Astrocyte of the cerebellum (primary cell): Measurements from ENCODE around the gene RALGAPA2.

ENCODE experiments used
- DNase-seq: peaks from one replicate; pipeline ENCODE4 v3.0.0-alpha.2; 2011; ENCODE audit warnings: low read depth
- H3K4me3 ChIP-seq: 2 replicates; pipeline ENCODE4 v1.5.1; 2011; ENCODE audit warnings: mild to moderate bottlenecking, low read depth, low read length, moderate library complexity
- in situ Hi-C: cut with HindIII; loops from 2 replicates; pipeline ENCODE4 v1.10.0; 2017; ENCODE audit warnings: low sequenced_read_pairs
- TF ChIP-seq, protein P1 (sequence below): IDR thresholded peaks from 2 replicates; pipeline ENCODE4 v1.5.1; 2012; ENCODE audit warnings: low read length, low read depth, moderate library complexity, mild to moderate bottlenecking; ENCODE audit errors: missing control alignments

The RALGAPA2 gene

DNA sequence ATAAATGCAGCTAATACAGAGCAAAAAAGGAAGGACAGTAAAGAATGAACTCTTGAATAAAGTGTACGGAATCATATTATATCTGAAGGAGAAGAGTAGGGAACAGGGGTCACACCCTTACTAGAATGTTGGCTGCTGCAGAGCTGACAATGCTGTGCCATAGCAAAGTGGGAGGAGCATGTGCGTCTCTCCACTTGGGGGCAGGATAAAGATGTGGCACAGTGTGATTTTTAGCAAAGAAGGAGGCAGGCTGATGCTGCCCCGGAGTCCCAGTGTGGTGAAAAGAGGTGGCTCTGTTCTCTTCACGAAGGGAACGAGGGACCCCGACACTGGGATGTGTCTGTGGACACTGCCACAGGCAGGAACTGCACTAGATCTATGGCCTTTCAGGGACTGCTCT lies 277.0 kb downstream of the RALGAPA2 start:
- H3K4me3 ChIP-seq, result no peak overlapping the region
- TF ChIP-seq, protein P1, sequence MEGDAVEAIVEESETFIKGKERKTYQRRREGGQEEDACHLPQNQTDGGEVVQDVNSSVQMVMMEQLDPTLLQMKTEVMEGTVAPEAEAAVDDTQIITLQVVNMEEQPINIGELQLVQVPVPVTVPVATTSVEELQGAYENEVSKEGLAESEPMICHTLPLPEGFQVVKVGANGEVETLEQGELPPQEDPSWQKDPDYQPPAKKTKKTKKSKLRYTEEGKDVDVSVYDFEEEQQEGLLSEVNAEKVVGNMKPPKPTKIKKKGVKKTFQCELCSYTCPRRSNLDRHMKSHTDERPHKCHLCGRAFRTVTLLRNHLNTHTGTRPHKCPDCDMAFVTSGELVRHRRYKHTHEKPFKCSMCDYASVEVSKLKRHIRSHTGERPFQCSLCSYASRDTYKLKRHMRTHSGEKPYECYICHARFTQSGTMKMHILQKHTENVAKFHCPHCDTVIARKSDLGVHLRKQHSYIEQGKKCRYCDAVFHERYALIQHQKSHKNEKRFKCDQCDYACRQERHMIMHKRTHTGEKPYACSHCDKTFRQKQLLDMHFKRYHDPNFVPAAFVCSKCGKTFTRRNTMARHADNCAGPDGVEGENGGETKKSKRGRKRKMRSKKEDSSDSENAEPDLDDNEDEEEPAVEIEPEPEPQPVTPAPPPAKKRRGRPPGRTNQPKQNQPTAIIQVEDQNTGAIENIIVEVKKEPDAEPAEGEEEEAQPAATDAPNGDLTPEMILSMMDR, result no peak
- DNase-seq, result no peak
- in situ Hi-C loops, result no loop called here

DNA sequence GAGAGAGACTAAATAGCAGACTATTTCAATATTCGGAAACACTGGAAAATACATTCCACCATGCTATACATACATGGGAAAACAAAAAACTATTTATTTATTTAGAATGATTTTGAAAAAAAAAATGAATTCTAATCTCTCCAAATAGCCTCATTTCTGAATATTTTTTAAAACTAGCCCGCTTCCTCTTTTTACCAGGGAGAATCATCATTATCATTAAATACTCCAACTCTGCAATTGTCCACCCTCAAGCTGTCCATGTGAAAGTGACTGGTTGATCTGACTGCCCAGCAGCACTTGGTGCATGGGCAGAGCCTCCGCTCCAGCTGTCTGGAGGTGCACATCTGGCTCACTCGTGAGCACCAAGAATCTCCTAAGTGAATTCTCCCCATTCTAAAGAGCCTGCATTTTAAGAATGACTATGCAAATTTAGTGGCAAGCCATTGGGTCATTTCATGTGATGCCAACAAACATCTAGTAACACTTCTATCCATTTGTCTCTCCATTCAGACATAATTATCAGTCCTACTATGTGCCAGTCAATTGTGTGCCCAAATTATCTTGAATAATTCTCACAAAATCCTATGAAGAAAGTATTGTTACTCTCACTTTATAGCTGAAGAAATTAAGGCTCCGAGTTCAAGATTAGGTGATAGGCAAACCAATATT lies 279.7 kb downstream of the RALGAPA2 start:
- in situ Hi-C loops, result no loop called here
- H3K4me3 ChIP-seq, result no peak overlapping the region
- DNase-seq, result no peak
- TF ChIP-seq, protein P1, result no peak

DNA sequence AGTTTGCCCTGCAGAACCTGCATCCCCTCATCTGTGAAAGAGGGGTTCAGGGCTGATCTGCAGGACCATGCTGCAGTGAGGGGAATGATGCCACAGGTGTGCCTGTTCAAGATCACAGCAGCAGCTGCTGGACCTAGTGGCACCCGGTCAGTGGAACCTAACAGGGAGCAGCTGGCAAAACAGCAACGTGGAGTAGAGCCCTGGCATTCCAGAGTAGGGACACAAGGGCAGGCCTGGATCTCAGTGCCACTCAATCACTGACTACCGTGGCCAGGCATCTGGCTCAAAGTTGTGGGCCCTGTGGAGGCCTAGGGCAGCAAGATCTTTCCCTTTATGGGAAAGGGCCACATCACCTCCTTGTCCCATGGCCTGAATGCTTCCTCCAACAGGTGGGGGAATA lies 282.4 kb downstream of the RALGAPA2 start:
- no peak overlapping the region for H3K4me3 ChIP-seq
- TF ChIP-seq, protein P1, result no peak
- in situ Hi-C loops, result no loop called here
- no peak for DNase-seq

DNA sequence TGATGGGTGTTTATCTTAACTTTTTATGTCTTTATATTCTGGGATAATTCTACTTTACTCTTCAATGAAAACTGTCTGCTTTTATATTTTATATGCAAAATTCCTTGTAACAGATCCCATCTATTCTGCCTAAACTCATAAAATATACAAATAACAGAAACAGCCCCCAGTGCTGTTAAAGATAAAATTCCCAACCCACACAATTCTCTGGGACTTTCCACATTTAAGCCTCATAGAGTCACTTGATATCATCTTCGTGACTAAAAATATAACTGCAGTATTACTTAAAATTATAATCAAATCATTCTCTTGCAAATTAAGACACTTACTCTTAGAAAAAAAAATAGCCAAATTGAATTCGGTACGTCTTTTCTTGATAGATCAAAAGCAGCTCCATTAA lies 284.4 kb downstream of the RALGAPA2 start:
- TF ChIP-seq, protein P1, result no peak
- H3K4me3 ChIP-seq, result no peak overlapping the region
- no peak for DNase-seq
- in situ Hi-C loops, result no loop called here

DNA sequence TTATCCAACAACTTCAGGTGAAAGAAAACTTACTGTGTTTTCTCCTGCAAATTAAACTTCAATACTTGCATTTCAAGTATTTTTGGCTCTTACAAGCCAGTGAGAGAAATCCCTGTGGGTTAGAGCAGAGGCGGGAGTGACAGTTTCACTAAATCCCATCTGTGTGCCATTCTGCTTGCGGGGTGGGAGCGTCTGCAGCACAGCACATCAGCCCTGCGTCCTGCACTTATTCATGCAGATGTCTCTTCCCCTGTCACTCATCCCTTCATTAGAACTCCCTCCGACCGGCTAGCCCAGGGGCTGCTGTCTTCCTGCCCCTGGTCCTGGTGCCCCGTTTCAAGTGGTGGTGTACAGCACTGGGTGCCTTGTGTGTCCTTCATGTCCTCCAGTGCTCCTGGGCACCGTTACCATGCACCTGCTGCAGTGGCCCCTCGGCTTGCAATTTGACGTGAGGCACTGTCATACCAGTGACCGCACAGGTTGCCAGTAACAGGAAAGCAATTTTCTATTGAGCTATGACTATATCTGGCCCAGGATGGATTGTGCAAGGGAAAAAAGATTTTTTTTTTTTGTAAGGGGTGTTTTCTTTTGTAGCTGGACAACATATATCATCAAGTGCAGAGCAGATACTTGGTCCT lies 285.1 kb downstream of the RALGAPA2 start:
- no peak for DNase-seq
- in situ Hi-C loops, result no loop called here
- TF ChIP-seq, protein P1, result no peak
- H3K4me3 ChIP-seq, result no peak overlapping the region

DNA sequence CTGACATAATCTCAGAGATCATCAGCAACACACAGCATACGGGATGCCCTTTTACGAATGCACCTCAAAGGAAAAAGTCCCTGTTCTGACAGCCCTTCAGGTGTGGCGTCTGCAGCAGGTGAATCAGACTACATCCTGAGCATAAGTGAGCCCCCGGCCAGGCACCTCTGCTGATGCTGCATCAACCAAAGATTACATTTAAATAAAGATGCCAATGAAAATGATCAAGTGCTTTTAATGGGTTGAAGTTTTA lies 285.9 kb downstream of the RALGAPA2 start:
- DNase-seq, result no peak
- in situ Hi-C loops, result no loop called here
- H3K4me3 ChIP-seq, result no peak overlapping the region
- TF ChIP-seq, protein P1, result no peak
